Subcutaneous abdominal adipose tissue (tissue), 5 donors: ENCODE data around the gene SPEM2.

Source experiments
- H3K27ac ChIP-seq: one replicate; pipeline ENCODE4 v1.7.0; 2013; ENCODE audit warnings: low read depth, mild to moderate bottlenecking, inconsistent platforms, low read length, moderate library complexity
- H3K27me3 ChIP-seq, 5 donors: one replicate each; pipeline ENCODE4 v1.7.0; 2013; ENCODE audit warnings: low read length in 5 of 5, inconsistent platforms in 1 of 5; ENCODE audit not compliant: control insufficient read depth in 5 of 5, insufficient read depth in 4 of 5
- H3K36me3 ChIP-seq, 5 donors: one replicate each; pipeline ENCODE4 v1.7.0; 2013; ENCODE audit warnings: low read length in 5 of 5; ENCODE audit not compliant: control insufficient read depth in 5 of 5, insufficient read depth in 5 of 5
- H3K4me1 ChIP-seq, 5 donors: one replicate each; pipeline ENCODE4 v1.7.0; 2013; ENCODE audit warnings: low read length in 5 of 5, mild to moderate bottlenecking in 3 of 5, moderate library complexity in 1 of 5; ENCODE audit not compliant: control insufficient read depth in 5 of 5, insufficient read depth in 5 of 5
- H3K4me3 ChIP-seq, 5 donors: one replicate each; pipeline ENCODE4 v1.7.0; 2013; ENCODE audit warnings: low read length in 5 of 5, low read depth in 1 of 5
- H3K9ac ChIP-seq, 5 donors: one replicate each; pipeline ENCODE4 v1.7.0; 2013; ENCODE audit warnings: low read length in 5 of 5, mild to moderate bottlenecking in 4 of 5, moderate library complexity in 3 of 5
- H3K9me3 ChIP-seq, 5 donors: one replicate each; pipeline ENCODE4 v1.7.0; 2013; ENCODE audit warnings: low read length in 5 of 5; ENCODE audit not compliant: control insufficient read depth in 5 of 5
- donor health status: healthy.
- donor health status: healthy.
- donor health status: healthy.
- donor health status: healthy.
- donor health status: healthy.

SPEM2 gene

GRCh38 chr17:7440834-7441195, 15.4 kb downstream of the SPEM2 start:
- Histone ChIP-seq H3K4me3 (peak overlapping the region in 2 of 5 donors; percentile 44 to 59), H3K4me1 (peaks cover 1 to 66% (median 56%) of the 10 kb centered on the region in 5 donors), H3K9ac (peak overlapping the region in 1 of 5 donors; percentile 56), H3K27ac (no peak overlapping the region), H3K36me3 (no peaks in the 10 kb centered on the region), H3K27me3 (peaks cover 2 to 36% (median 19%) of the 10 kb centered on the region in 5 donors), H3K9me3 (no peaks in the 10 kb centered on the region)

- Histone ChIP-seq H3K4me1 (peaks cover 1 to 65% (median 51%) of the 10 kb centered on the region in 5 donors), H3K4me3 (no peak overlapping the region), H3K36me3 (no peaks in the 10 kb centered on the region), H3K27ac (no peak overlapping the region), H3K9me3 (no peaks in the 10 kb centered on the region), H3K27me3 (peaks cover 4 to 40% (median 23%) of the 10 kb centered on the region in 5 donors), H3K9ac (no peak overlapping the region)
Measured at GRCh38 chr17:7441266-7441665, 15.8 kb downstream of the SPEM2 start.

DNA sequence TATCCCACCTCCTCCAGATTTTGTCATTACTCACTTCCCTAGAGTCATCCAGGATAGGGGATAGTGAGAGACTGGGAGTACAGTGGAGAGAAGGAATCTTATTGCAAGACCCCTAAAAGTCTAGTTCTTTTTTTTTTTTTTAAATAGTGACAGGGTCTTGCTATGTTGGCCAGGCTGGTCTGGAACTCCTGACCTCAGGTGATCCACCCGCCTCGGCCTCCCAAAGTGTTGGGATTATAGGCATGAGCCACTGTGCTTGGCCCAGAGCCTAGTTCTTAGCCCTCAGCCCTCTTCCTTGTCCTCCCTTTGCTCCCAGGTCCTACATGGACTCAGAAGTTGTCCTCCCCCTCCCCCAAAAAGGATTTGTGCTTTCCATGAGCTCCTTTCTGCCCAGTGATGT, 16.7 kb downstream of the SPEM2 start:
- peaks cover 7 to 47% (median 30%) of the 10 kb centered on the region in 5 donors for H3K27me3 ChIP-seq
- H3K4me3 ChIP-seq: no peak overlapping the region
- H3K9me3 ChIP-seq: no peaks in the 10 kb centered on the region
- no peaks in the 10 kb centered on the region for H3K36me3 ChIP-seq
- no peak overlapping the region for H3K9ac ChIP-seq
- H3K4me1 ChIP-seq: peaks cover 1 to 60% (median 47%) of the 10 kb centered on the region in 5 donors
- no peak overlapping the region for H3K27ac ChIP-seq

- H3K27me3 ChIP-seq: peaks cover 10 to 48% (median 30%) of the 10 kb centered on the region in 5 donors
- no peak overlapping the region for H3K27ac ChIP-seq
- no peak overlapping the region for H3K4me3 ChIP-seq
Measured at GRCh38 chr17:7443499-7444485, 18.4 kb downstream of the SPEM2 start.

DNA sequence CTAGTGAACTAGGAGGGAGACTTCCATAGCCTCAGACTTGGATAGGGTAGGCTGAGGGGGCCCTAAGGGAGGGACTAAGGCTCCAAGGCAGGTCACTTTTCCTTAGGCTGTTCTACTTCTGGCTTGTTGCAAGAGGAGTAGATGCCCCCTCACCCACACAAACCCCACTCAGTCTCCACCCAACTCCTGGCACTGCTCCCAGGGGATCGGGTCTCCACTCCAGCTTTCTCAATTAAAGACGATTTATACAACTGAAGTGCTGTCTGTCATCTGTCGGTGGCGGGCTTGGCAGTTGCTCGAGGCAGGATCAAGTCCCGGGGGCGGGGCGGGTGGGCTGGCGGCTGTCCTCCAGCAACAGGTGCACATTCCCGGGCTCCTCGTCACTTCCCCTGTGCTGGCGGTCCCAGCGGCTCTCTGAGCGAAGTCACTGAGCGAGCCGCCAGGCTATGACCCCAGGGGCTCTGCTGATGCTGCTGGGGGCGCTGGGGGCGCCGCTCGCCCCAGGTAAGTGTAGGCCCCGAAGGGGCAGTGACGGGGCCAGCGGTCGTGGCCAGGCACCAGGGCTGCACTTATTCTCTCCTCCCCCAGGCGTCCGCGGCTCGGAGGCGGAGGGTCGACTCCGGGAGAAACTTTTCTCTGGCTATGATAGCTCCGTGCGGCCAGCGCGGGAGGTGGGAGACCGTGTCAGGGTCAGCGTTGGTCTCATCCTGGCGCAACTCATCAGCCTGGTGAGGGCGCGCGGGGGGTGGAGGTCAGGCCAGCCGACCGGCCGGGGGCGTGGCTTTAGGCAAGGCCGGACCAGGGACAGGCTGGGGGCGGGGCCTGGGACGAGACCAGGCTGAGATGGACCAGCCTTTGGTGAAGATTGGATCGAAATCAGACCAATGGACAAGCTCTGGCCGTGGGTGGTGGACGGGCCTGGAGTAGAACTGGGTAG, 19.5 kb downstream of the SPEM2 start, which contains the start of gene CHRNB1:
CHRNB1 (plus strand) TSS at position 380 of the 937 bp plus-strand sequence; CDS start at position 447, 67 bp downstream.
- Histone ChIP-seq H3K9me3 (no peaks in the 10 kb centered on the region), H3K9ac (peak within 1 kb of the TSS in 1 of 5 donors; percentile 72), H3K27ac (no peak within 1 kb of the TSS), H3K4me1 (peaks cover 1 to 33% (median 27%) of the 10 kb centered on the region in 5 donors), H3K27me3 (peaks cover 10 to 38% (median 28%) of the 10 kb centered on the region in 5 donors), H3K36me3 (no peaks in the 10 kb centered on the region), H3K4me3 (peak within 1 kb of the TSS in 4 of 5 donors; percentile 53 to 69 (median 60))

More at GRCh38 chr17:7443499-7444485, 18.4 kb downstream of the SPEM2 start:
- H3K9me3 ChIP-seq: no peaks in the 10 kb centered on the region
- no peaks in the 10 kb centered on the region for H3K36me3 ChIP-seq
- H3K9ac ChIP-seq: no peak overlapping the region
- H3K4me1 ChIP-seq: peaks cover 1 to 44% (median 33%) of the 10 kb centered on the region in 5 donors

GRCh38 chr17:7445619-7445968, 20.2 kb downstream of the SPEM2 start:
- Histone ChIP-seq H3K4me1 (peaks cover 1 to 27% (median 21%) of the 10 kb centered on the region in 5 donors), H3K4me3 (peak overlapping the region in 4 of 5 donors; percentile 11 to 69 (median 60)), H3K27ac (no peak overlapping the region), H3K36me3 (no peaks in the 10 kb centered on the region), H3K9me3 (no peaks in the 10 kb centered on the region), H3K9ac (no peak overlapping the region), H3K27me3 (peaks cover 10 to 32% (median 23%) of the 10 kb centered on the region in 5 donors)

- H3K27me3 ChIP-seq: peaks cover 10 to 29% (median 20%) of the 10 kb centered on the region in 5 donors
- peaks cover 1 to 20% (median 16%) of the 10 kb centered on the region in 5 donors for H3K4me1 ChIP-seq
- H3K9ac ChIP-seq: no peak overlapping the region
- no peak overlapping the region for H3K4me3 ChIP-seq
- no peaks in the 10 kb centered on the region for H3K36me3 ChIP-seq
- H3K27ac ChIP-seq: no peak overlapping the region
- no peaks in the 10 kb centered on the region for H3K9me3 ChIP-seq
Measured at GRCh38 chr17:7448461-7448860, 23.0 kb downstream of the SPEM2 start.

GRCh38 chr17:7459961-7460545, 34.6 kb downstream of the SPEM2 start:
- H3K4me1 ChIP-seq: peaks cover 5 to 21% (median 10%) of the 10 kb centered on the region in 5 donors
- H3K9me3 ChIP-seq: no peaks in the 10 kb centered on the region
- H3K27me3 ChIP-seq: no peaks in the 10 kb centered on the region
- no peak overlapping the region for H3K27ac ChIP-seq
- no peak overlapping the region for H3K4me3 ChIP-seq
- H3K9ac ChIP-seq: no peak overlapping the region
- H3K36me3 ChIP-seq: peaks cover 0 to 28% (median 22%) of the 10 kb centered on the region in 5 donors

DNA sequence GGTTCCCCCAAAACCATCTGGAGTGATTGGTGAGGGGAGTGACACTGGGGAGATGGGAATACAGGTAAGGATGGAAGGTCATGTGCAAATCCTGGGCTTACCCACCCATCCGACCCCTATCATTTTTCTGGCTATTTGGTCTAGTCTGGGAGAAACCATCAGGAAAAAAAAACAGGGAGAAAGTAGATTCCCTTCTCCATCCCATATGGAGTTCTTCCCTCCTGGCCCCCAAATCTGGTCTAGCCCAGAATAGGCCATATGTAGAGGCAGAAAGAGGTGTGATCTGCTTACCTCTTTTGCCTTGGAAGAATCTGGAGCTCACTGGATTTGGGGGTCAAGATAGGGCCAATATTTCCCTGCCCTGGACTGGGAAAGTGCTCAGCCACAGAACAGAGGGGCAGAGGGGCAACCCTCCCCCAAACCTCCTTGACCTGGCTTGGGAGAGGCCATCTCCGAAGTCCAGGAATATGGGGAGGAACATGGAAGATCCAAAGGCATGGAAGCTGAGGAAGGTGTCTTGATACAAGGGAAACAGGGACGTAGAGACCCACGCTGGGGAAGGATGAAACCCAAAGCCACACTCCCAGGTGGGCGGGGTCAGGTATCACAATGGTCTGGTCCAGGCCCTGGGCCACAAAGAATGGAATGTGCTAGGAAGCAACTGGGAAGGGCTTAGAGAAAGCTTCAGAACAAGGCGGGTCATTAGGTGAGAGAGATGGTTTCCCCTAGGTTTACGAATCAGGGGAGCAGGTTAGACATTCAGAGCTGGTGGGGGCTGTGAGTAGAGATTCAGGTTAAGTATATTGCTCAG, 35.6 kb downstream of the SPEM2 start:
- Histone ChIP-seq H3K9ac (no peak overlapping the region), H3K36me3 (peaks cover 0 to 36% (median 27%) of the 10 kb centered on the region in 5 donors), H3K4me1 (peaks cover 0 to 20% (median 9%) of the 10 kb centered on the region in 5 donors), H3K9me3 (no peaks in the 10 kb centered on the region), H3K27ac (no peak overlapping the region), H3K27me3 (no peaks in the 10 kb centered on the region), H3K4me3 (no peak overlapping the region)
